GM12801 (cell line): ENCODE measurements around the gene ACOX1.

Source experiments
- TF ChIP-seq, protein P1 (sequence below): IDR thresholded peaks from one replicate; pipeline ENCODE4 v1.5.1; 2011; ENCODE audit warnings: control low read depth; ENCODE audit not compliant: insufficient read length; ENCODE audit errors: extremely low read depth

The ACOX1 gene

DNA sequence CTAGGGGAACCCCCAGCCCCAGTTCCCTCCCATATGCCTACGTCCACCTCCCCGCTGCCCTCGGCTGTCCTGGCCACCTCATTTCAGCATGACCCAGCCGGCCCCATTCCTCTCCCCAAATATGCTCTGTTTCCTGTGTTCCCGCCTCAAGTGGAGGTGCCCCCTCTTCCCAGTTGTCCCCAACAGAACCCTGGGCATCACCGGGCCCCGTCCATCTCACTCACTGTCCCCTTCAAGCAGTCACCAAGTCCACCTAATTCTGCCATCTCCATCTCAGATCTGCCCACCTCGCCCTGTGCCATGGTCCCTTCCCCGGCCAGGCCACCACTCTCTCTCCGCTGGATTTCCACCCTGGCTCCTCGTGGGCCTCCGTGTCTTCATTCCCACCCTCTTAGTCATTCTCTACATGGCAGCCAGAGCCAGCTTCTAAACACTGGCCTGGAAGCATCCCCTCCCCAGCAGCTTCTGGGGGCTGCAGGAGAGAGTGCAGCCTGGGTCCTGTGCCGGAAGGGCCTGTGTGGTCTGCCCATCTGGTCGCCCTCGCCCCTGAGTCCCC lies 34.5 kb upstream of the ACOX1 start:
- TF ChIP-seq, protein P1, sequence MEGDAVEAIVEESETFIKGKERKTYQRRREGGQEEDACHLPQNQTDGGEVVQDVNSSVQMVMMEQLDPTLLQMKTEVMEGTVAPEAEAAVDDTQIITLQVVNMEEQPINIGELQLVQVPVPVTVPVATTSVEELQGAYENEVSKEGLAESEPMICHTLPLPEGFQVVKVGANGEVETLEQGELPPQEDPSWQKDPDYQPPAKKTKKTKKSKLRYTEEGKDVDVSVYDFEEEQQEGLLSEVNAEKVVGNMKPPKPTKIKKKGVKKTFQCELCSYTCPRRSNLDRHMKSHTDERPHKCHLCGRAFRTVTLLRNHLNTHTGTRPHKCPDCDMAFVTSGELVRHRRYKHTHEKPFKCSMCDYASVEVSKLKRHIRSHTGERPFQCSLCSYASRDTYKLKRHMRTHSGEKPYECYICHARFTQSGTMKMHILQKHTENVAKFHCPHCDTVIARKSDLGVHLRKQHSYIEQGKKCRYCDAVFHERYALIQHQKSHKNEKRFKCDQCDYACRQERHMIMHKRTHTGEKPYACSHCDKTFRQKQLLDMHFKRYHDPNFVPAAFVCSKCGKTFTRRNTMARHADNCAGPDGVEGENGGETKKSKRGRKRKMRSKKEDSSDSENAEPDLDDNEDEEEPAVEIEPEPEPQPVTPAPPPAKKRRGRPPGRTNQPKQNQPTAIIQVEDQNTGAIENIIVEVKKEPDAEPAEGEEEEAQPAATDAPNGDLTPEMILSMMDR = no peak

DNA sequence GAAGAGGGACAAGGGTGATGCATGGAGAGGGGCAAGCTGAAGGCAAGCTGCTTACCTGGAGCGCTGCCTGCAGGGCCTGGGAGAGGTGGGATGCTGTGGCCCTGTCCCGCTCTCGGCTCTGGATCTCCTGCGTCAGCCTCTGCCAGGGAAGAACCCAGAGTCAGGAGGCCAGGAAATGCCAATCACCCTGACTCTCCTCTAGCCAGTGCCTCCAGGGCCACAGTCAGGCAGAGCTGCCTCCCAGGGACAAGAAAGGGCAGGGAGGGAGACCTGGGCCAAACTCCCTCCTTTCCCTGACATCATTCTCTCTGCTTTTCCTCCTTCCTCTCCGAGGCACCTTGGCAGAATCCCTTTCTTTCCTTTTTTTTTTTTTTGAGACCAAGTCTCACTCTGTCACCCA lies 33.0 kb upstream of the ACOX1 start:
- TF ChIP-seq, protein P1 = no peak

DNA sequence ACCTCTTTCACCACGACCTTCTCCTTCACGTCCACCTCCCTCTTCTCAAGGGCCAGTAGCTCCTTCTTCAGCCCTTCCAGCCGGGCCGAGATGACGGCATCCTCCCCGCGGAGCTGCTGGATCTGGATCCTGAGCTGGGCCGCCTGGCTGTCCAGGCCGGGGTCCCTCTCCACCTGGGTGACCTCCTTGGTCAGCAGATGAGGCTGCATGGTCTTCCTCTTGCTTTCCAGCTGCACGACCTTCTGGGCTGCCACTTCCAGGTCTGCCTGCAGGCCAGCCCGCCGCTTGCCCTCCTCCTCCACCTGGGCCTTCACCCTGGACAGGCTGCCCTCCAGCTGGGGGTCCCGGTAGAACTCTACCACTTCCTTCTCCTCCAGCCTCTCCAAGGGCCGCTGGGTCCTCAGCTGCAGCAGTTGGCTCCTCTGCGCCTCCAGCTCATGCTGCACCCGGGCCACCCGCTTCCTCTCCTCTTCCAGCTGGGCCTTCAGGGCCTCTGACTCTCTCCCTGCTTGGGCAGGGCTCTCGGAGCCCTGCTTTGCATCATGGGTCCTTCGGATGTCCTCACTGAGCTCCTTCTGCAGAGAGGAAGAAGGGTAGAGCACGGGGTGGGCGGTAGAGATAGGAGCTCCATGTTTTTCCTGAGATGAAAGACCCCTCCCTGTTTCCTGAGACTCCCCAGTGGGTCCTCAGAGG lies 31.1 kb upstream of the ACOX1 start:
- TF ChIP-seq, protein P1 = no peak

DNA sequence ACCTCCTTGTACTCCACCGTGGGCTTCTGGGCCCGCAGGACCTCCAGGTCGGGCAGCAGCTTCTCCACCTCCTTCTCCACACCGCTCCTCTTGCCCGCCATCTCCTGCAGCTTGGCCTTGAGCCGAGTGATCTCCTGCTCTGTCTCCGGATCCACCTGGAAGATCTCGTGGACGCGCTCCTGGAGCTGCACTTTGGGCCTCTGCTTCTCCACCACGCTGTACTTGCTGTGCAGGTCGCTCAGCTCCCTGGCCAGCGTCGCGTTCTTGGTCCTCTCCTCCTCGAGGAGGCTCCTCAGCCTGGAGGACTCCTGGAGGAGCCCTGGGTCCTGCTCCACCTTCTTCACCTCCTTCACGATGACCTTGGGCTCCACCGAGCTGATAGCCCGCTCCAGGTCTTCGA lies 30.5 kb upstream of the ACOX1 start:
- TF ChIP-seq, protein P1 = no peak

DNA sequence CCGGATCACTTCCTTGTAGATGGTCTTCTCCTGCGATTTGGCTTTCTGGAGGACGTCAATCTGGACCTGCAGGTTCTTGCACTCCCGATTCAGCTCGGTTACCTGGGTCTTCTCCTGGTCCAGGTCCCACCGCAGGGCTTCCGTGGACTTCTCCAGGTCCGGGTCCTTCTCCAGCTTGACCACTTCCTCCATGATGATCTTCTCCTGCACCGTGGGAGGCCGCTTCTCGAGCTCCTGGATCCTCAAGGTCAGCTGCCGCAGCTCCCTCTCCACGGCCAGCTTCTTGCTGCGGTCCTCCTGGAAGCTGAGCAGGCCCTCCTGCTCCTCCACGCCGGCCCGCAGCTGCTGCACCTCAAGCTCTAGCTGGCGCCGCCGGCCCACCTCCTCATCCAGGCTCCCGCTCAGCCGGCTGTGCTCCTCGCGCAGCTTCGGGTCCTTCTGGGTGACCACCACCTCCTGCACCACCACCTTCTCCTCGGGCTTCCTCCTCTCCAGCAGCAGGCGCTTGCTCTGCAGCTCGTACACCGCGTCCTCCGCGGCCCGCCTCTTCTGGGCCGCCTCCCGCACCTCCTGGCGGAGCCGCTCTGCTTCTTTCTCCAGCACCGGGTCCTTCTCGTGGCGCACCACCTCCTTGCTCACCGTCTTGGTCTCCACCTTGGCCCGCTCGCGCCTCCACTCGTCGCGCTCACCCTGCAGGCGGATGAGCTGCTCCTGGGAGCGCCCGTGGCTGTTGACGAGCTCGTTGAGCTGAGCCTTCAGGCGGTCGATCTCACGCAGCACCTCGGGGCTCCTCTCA lies 29.9 kb upstream of the ACOX1 start:
- TF ChIP-seq, protein P1 = no peak

DNA sequence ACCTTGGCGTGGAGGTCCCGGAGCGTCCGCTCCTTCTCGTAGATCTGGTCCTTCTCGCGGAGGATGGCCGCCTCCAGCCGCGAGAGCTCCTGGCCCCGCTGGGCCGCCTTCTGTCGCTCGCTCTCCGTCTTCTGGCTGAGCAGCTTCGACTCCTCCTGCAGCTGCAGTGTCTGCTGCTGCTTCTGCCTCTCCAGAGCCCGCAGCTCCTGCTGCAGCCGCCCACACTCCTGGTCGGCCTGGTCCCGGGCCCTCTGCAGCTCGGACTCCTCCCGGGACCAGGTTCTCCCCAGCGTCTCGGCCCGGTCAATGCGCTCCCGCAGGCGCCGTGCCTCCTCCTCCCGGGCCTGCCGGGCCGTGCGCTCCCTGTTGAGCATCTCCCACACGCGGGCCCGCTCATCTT lies 29.2 kb upstream of the ACOX1 start:
- TF ChIP-seq, protein P1 = no peak

DNA sequence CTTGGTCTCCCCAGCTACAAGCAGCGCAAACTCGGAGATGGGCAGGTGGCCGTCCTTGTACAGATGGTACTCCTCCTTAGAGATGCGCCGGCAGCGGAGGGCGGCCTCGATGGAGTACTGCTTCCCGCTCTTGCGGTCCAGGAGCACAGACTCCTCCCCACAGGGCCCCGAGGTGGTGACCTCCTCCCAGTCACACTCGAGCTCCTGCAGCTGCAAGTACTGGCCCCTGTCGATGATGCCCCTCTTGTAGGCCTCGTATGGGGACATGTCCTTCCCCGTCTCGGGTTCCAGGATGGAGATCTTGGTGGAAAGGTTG lies 28.8 kb upstream of the ACOX1 start:
- TF ChIP-seq, protein P1 = no peak
